ENCODE measurements around the gene AKNAD1.
"Not testable (repeated sequence)": the region's sequence is repeated elsewhere in the genome, so short reads cannot be mapped to it uniquely, and the experiment has no call there.

AKNAD1 gene

GRCh38 chr1:108829498-108829916, 27.4 kb downstream of the AKNAD1 start:
- DNase-seq, result no peak

GRCh38 chr1:108828074-108828961, 28.6 kb downstream of the AKNAD1 start:
- peak; percentile 50 to 90 for DNase-seq

- DNase-seq, result no peak
Measured at GRCh38 chr1:108826081-108826635, 30.7 kb downstream of the AKNAD1 start.

- no peak for DNase-seq
Measured at GRCh38 chr1:108824051-108824450, 32.8 kb downstream of the AKNAD1 start.

GRCh38 chr1:108823632-108824031, 33.3 kb downstream of the AKNAD1 start:
- DNase-seq, result no peak

GRCh38 chr1:108819878-108820277, 37.0 kb downstream of the AKNAD1 start:
- no peak for DNase-seq

- peak in 1 of 2 experiments; percentile 23 for DNase-seq
Measured at GRCh38 chr1:108817811-108818210, 39.1 kb downstream of the AKNAD1 start.

- DNase-seq, result peak in 1 of 2 experiments; percentile 3
Measured at GRCh38 chr1:108817016-108817415, 39.9 kb downstream of the AKNAD1 start.

GRCh38 chr1:108816049-108816893, 40.6 kb downstream of the AKNAD1 start:
- DNase-seq, result peak in 1 of 2 experiments; percentile 42

GRCh38 chr1:108815566-108815965, 41.3 kb downstream of the AKNAD1 start:
- no peak for DNase-seq

- DNase-seq, result no peak
Measured at GRCh38 chr1:108814343-108815125, 42.4 kb downstream of the AKNAD1 start.

GRCh38 chr1:108813326-108813725, 43.6 kb downstream of the AKNAD1 start:
- no peak for DNase-seq

GRCh38 chr1:108811611-108812010, 45.3 kb downstream of the AKNAD1 start:
- no peak for DNase-seq

- DNase-seq, result no peak
Measured at GRCh38 chr1:108808438-108808837, 48.5 kb downstream of the AKNAD1 start.

GRCh38 chr1:108803548-108803947, 53.3 kb downstream of the AKNAD1 start:
- no peak for DNase-seq

- DNase-seq, result no peak
Measured at GRCh38 chr1:108801101-108801500, 55.8 kb downstream of the AKNAD1 start.

GRCh38 chr1:108799001-108799400, 57.9 kb downstream of the AKNAD1 start:
- no peak for DNase-seq

- DNase-seq, result no peak
Measured at GRCh38 chr1:108792420-108792819, 64.5 kb downstream of the AKNAD1 start.

- no peak for DNase-seq
Measured at GRCh38 chr1:108791790-108792189, 65.1 kb downstream of the AKNAD1 start.

GRCh38 chr1:108785880-108786279, 71.0 kb downstream of the AKNAD1 start:
- no peak for DNase-seq

GRCh38 chr1:108785264-108785663, 71.6 kb downstream of the AKNAD1 start:
- DNase-seq, result no peak

GRCh38 chr1:108781575-108781944, 75.3 kb downstream of the AKNAD1 start:
- not testable (repeated sequence) for DNase-seq

Data from NCI-H526 (cell line).